ENCODE measurements around the gene CCL18.
"Not testable (repeated sequence)": the region's sequence is repeated elsewhere in the genome, so short reads cannot be mapped to it uniquely, and the experiment has no call there.

CCL18 gene, protein sequence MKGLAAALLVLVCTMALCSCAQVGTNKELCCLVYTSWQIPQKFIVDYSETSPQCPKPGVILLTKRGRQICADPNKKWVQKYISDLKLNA

DNA sequence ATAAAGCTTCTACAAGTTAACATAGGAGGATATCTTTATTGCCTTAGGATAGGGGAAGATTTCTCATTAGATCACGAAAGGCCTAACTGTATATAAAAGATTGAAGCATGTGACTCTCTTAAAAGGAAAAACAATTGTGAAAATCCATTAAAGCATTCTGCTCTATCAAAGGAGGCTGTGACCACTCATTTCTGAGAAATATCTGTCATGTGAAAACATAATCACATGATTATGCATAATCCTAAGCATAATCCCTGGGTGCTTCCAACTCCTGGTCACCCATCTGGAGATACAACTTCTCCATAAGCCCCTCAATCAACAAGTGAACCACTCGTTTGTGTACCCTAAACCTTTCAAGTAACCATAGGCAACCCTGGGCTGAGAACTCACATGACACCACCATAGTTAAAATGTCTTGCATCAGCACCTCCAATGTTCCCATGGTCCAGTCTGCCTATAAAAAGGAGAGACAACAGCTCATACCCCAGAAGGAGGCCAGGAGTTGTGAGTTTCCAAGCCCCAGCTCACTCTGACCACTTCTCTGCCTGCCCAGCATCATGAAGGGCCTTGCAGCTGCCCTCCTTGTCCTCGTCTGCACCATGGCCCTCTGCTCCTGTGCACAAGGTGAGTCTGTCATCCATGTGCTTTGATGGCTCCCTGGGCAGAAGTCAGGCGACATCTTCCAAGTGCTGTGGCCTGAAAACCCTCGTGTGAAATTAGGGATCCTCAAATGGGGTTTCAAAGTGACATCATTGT lies at the start of gene CCL18:
Gene CCL18 (plus strand): TSS at position 487 of the 756 bp plus-strand sequence. CDS start 71 bp downstream, at position 558.
- H3K27me3 Mint-ChIP-seq, result peaks cover 27% of the 10 kb centered on the region
- DNase-seq, result no peak
- no peaks in the 10 kb centered on the region for H3K4me1 Mint-ChIP-seq
- H3K9me3 Mint-ChIP-seq, result no peaks in the 10 kb centered on the region
- H3K36me3 Mint-ChIP-seq, result no peaks in the 10 kb centered on the region
- no peak within 1 kb of the TSS for H3K27ac Mint-ChIP-seq
- H3K4me3 Mint-ChIP-seq, result no peak within 1 kb of the TSS
- CTCF ChIA-PET, result interaction anchor here (1.5 kb wide), 1 partner anchor 9 kb away, joined by 5 read pairs; no protein-coding TSS in a partner anchor

DNA sequence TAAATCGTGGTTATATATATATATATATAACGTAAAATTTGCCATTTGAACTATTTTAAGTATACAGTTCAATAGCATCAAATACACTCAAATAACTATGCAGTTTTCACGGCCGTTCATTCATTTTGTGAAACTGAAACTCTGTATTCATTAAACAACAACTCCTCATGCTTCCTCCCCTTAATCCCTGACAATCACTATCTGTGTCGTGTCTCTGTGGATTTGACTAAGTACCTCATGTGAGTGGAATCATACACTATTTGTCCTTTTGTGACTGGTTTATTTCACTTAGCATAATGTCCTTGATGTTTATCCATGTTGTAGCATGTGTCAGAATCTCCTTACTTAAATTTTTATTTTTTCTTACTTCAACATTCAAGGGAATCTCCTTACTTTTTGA lies 49.1 kb upstream of the CCL18 start:
- Mint-ChIP-seq H3K36me3 (no peaks in the 10 kb centered on the region), H3K27ac (no peak overlapping the region), H3K9me3 (no peaks in the 10 kb centered on the region), H3K4me1 (no peaks in the 10 kb centered on the region), H3K4me3 (no peak overlapping the region), H3K27me3 (peaks cover 51% of the 10 kb centered on the region)
- no peak for DNase-seq
- CTCF ChIA-PET, result interaction anchor here (1.0 kb wide), 1 partner anchor 46 kb away, joined by 3 read pairs; no protein-coding TSS in a partner anchor

DNA sequence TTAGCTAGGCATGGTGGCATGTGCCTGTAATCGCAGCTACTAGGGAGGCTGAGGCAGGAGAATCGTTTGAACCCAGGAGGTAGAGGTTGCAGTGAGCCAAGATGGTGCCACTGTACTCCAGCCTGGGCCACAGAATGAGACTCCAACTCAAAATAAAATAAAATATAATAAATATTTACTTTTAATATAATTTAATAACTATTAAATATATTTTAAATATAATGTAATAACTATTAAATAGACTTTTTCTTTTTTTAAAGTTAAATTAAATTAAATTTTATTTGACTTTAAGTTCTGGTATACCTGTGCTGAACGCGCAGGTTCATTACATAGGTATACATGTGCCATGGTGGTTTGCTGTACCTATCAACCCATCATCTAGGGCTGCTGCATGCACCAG lies 48.2 kb upstream of the CCL18 start:
- H3K36me3 Mint-ChIP-seq, H3K4me1 Mint-ChIP-seq, H3K9me3 Mint-ChIP-seq, CTCF ChIA-PET, H3K27ac Mint-ChIP-seq, DNase-seq, H3K4me3 Mint-ChIP-seq: not testable (repeated sequence)
- peaks cover 48% of the 10 kb centered on the region for H3K27me3 Mint-ChIP-seq

DNA sequence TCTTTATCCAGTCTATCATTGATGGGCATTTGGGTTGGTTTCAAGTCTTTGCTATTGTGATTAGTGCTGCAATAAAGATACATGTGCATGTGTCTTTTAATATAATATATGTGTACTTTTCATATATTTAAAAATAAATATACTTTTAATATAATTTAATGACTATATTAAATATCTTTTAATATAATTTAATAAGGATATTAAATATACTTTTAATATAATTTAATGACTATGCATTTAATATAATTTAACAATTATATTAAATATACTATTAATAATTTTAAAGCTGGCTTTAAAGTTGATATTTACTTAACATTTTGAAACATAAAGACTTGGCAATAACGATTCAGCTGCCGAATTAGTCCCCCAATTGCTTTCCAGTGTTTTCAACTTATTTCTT lies 47.5 kb upstream of the CCL18 start:
- no peaks in the 10 kb centered on the region for H3K36me3 Mint-ChIP-seq

DNA sequence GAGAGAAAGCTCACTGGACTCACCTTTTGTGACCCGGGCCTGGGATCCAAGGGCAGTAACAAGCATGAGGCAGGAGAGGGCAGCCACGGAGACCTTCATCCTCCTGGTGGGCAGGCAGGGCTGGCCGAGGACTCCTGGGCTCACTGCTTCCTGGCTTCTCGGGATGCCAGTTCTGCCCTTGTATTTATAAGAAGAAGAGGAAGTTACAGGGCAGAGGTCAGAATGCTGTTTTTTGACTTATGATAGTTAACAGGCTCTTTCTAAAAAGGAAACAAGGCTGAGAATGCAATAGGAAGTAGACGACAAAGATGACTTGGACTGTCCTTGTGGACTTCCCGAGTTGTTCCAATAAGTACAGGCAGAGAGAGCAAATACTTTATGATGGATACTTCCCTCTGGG lies 46.3 kb upstream of the CCL18 start, which contains the start of gene CCL23:
Gene CCL23 (minus strand): TSS at position 174 of the 400 bp plus-strand sequence. CDS start 75 bp downstream, at position 99.
- H3K9me3 Mint-ChIP-seq, result no peaks in the 10 kb centered on the region
- no peaks in the 10 kb centered on the region for H3K4me1 Mint-ChIP-seq
- H3K27ac Mint-ChIP-seq, result no peak within 1 kb of the TSS
- no peak within 1 kb of the TSS for H3K4me3 Mint-ChIP-seq
- H3K36me3 Mint-ChIP-seq, result no peaks in the 10 kb centered on the region
- no peak for DNase-seq
- H3K27me3 Mint-ChIP-seq, result peaks cover 48% of the 10 kb centered on the region
- CTCF ChIA-PET, result interaction anchor here (1.1 kb wide), 1 partner anchor 131 kb away, joined by 3 read pairs; no protein-coding TSS in a partner anchor

More for the DNA sequence above, 47.5 kb upstream of the CCL18 start:
- peaks cover 48% of the 10 kb centered on the region for H3K27me3 Mint-ChIP-seq
- no peaks in the 10 kb centered on the region for H3K9me3 Mint-ChIP-seq
- DNase-seq, result no peak
- CTCF ChIA-PET, result no interaction called here
- H3K4me3 Mint-ChIP-seq, result no peak overlapping the region
- H3K27ac Mint-ChIP-seq, result no peak overlapping the region
- H3K4me1 Mint-ChIP-seq, result no peaks in the 10 kb centered on the region

DNA sequence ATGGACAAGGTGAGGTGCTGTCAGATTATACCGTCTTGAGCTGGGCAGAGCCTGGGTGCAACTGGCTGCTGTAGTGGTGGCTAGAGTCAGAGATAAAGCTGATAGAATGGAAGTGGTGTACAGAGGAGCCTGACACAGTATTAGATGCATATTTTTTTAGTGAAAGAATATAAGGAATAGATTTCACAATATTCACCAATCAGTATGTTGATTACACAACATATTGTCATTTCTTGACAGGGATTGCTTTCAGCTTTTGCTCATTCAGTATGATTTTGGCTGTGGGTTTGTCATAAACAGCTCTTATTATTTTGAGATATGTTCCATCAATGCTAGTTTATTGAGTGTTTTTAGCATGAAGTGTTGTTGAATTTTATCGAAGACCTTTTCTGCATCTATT lies 44.6 kb upstream of the CCL18 start:
- no peak overlapping the region for H3K27ac Mint-ChIP-seq
- CTCF ChIA-PET, result no interaction called here
- H3K9me3 Mint-ChIP-seq, result no peaks in the 10 kb centered on the region
- no peak overlapping the region for H3K4me3 Mint-ChIP-seq
- no peak for DNase-seq
- H3K4me1 Mint-ChIP-seq, result no peaks in the 10 kb centered on the region
- no peaks in the 10 kb centered on the region for H3K36me3 Mint-ChIP-seq
- H3K27me3 Mint-ChIP-seq, result peaks cover 43% of the 10 kb centered on the region

DNA sequence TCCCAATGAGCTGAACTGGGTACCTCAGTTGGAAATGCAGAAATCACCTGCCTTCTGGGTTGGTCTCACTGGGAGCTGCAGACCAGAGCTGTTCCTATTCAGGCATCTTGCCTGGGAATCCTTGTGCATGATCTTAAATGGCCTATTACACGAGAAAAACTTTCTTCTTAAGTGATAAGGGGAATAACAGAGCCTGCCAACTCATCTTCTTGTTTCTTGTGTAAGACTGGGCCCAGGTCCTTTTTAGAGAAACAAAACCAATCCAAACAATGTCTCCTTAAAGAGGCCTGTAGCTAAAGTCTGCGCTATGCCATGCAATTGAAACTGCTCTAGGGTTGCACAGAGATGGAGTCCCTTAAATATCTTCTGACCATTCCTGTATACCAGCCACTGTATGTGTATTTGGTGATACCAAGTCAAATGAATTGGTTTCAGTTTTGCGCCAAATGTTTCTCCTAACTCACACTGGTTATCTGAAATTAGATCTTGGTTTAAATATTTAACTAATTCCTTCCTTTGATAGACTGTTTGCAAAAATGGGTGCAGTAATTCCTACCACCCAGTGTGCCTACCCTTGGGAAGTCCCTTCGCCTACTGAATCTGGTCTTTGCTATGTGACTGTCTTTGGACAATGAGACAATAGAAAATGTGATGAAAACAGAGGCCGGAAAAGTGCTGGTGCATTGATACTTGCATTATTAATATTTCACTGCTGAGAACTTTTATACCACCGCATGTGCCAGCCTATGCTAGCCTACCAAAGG lies 39.8 kb upstream of the CCL18 start:
- Mint-ChIP-seq H3K4me3 (no peak overlapping the region), H3K9me3 (no peaks in the 10 kb centered on the region), H3K36me3 (no peaks in the 10 kb centered on the region), H3K27ac (no peak overlapping the region), H3K27me3 (peaks cover 49% of the 10 kb centered on the region), H3K4me1 (no peaks in the 10 kb centered on the region)
- CTCF ChIA-PET, result interaction anchor here (1.1 to 2.2 kb wide), 2 partner anchors 48 to 125 kb away, joined by 3 to 7 read pairs; no protein-coding TSS in a partner anchor
- no peak for DNase-seq

DNA sequence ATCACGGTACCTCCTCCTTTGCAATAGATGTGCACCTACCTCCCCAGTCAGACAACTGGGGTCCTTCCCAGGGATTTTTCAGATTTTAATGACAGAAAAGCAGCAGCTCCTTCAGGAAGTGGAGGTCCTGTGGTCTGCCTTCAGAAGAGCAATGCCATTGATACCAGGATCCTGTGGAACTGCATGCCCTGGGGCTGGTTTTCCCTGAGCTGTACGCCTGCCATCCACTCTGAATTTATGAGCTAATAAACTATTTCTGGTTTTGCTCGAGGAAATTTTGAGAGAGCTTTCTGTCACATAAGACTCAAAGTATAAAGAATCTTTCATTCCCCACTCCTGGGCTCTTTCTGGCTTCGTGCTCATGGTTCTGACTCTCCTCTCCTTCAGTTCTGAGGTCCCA lies 36.3 kb upstream of the CCL18 start:
- H3K27me3 Mint-ChIP-seq, result peaks cover 55% of the 10 kb centered on the region
- H3K4me3 Mint-ChIP-seq, result no peak overlapping the region
- no peak for DNase-seq
- no peaks in the 10 kb centered on the region for H3K9me3 Mint-ChIP-seq
- CTCF ChIA-PET, result no interaction called here
- H3K27ac Mint-ChIP-seq, result no peak overlapping the region
- no peaks in the 10 kb centered on the region for H3K36me3 Mint-ChIP-seq
- no peaks in the 10 kb centered on the region for H3K4me1 Mint-ChIP-seq

DNA sequence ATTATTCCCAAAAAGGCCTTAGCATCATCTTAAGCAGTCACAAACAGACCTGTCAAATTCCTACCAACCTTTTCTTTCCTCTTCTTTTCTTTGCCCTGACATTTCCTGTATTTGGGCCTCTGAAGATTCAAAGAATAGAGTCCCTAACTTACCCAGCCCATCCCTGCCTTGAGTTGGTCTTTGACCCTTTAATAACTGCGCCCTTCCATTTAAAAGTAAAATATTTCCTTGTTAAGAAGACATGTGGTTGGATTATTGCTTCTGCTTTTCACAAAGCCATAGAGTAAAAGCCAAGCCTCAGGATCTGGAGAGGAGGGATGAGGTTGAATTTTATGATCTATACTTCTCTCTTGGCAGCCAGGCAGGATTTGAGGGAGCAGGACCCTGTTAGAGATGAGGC lies 33.1 kb upstream of the CCL18 start:
- Mint-ChIP-seq H3K4me3 (no peak overlapping the region), H3K4me1 (no peaks in the 10 kb centered on the region), H3K9me3 (no peaks in the 10 kb centered on the region), H3K36me3 (no peaks in the 10 kb centered on the region), H3K27me3 (peaks cover 55% of the 10 kb centered on the region), H3K27ac (no peak overlapping the region)
- DNase-seq, result no peak
- CTCF ChIA-PET, result no interaction called here

DNA sequence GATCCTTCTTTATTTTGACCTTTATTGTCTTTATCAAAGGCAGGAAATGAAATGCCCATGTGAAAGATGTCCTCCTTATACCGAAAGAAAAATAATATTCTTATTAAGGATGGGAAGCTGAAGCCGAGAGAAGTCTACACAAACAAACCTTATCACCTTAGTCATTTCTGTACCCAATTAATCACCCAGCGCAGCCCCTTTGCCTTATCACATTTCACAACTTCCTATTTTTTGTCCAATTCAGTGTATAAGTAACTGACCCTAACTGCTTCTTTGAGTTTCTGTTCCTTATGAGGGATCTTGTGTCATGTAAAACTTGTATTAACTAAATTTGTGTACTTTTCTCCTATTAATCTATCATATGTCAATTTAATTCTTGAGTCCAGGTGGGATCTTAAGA lies 29.9 kb upstream of the CCL18 start:
- CTCF ChIA-PET, result no interaction called here
- Mint-ChIP-seq H3K27ac (no peak overlapping the region), H3K9me3 (no peaks in the 10 kb centered on the region), H3K4me1 (no peaks in the 10 kb centered on the region), H3K27me3 (peaks cover 43% of the 10 kb centered on the region), H3K36me3 (no peaks in the 10 kb centered on the region), H3K4me3 (no peak overlapping the region)
- DNase-seq, result no peak

DNA sequence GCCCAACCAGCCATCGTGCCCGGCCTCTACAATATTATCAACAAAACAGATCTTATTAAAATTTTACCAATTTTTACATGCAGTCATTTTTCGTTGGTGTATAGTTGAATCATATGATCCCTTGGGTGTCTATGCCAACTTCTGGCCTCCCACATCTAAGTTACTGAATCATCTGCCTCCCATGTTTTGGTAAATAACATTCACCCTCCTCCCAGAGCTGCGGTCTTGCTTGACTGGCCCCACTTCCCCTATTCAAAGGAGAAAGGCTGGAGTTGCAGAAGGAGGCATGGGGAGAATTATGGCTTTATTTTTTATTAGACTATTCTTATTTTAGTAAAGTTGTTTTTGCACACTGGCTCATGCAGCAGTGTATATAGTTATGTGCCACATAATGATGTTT lies 27.8 kb upstream of the CCL18 start:
- H3K27ac Mint-ChIP-seq, result no peak overlapping the region
- peaks cover 33% of the 10 kb centered on the region for H3K27me3 Mint-ChIP-seq

DNA sequence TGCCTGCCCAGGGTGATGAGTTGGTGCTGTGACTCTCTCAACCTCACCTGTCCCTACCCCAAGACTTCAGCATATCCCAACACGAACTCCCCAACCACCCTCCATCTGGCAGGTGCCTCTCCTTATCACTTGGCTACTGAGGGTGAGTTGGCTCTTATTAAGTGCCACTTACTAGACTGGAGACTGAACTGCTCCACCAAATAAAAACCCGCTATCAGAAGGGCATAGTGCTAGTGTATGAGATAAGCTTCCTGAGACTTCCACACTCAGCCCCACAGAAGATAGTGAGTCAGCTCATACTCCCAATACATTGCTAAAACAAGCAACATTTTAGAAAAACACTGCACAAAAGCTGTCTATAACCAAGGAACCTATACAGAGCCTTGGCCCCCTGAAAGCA lies 16.0 kb upstream of the CCL18 start:
- CTCF ChIA-PET, result no interaction called here

More for the DNA sequence above, 27.8 kb upstream of the CCL18 start:
- CTCF ChIA-PET, result no interaction called here
- Mint-ChIP-seq H3K4me1 (no peaks in the 10 kb centered on the region), H3K36me3 (no peaks in the 10 kb centered on the region), H3K4me3 (no peak overlapping the region), H3K9me3 (no peaks in the 10 kb centered on the region)
- no peak for DNase-seq

DNA sequence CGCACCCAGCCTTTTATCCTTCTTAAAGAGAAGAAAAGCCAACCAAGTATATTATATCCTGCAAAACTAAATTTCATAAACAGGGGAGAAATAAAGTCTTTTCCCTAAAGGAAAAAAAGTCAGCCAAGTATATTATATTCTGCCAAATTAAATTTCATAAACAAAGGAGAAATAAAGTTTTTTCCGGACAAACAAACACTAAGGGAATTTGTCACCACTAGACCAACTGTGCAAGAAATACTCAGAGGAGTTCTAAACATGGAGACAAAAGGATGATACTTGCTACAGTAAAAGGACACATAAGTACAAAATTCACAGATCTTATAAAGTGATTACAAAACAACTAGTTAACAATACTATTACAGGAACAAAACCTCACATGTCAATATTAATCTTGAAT lies 14.4 kb upstream of the CCL18 start:
- no peaks in the 10 kb centered on the region for H3K36me3 Mint-ChIP-seq
- no peaks in the 10 kb centered on the region for H3K4me1 Mint-ChIP-seq
- peaks cover 9% of the 10 kb centered on the region for H3K9me3 Mint-ChIP-seq
- DNase-seq, result no peak
- CTCF ChIA-PET, result no interaction called here
- no peak overlapping the region for H3K27ac Mint-ChIP-seq
- H3K27me3 Mint-ChIP-seq, result peaks cover 15% of the 10 kb centered on the region
- H3K4me3 Mint-ChIP-seq, result no peak overlapping the region

More for the DNA sequence above, 16.0 kb upstream of the CCL18 start:
- no peak overlapping the region for H3K4me3 Mint-ChIP-seq
- no peaks in the 10 kb centered on the region for H3K36me3 Mint-ChIP-seq
- H3K4me1 Mint-ChIP-seq, result no peaks in the 10 kb centered on the region
- no peak overlapping the region for H3K27ac Mint-ChIP-seq
- H3K9me3 Mint-ChIP-seq, result peaks cover 9% of the 10 kb centered on the region
- DNase-seq, result no peak
- peaks cover 18% of the 10 kb centered on the region for H3K27me3 Mint-ChIP-seq

DNA sequence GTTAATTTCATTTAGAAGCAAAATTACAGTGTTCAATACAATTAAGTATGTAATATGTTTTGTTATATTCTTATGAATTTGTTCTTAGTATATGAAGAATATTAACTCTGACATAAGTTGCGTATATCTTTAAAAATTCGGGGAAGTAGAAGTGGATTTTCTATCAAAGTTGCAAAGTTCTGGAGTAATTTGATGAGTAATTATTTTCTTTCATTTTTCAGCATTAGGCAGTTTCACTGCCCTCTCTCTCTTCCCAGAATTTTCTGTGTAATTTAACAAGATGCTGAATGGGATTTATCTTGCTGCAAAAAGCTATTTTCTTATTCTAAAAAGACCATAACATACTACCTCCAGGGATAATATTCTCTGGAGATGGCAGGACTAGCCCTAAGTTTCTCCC lies 8.9 kb upstream of the CCL18 start:
- H3K36me3 Mint-ChIP-seq, result no peaks in the 10 kb centered on the region
- H3K4me3 Mint-ChIP-seq, result no peak overlapping the region
- H3K27ac Mint-ChIP-seq, result no peak overlapping the region
- no peaks in the 10 kb centered on the region for H3K4me1 Mint-ChIP-seq
- no peaks in the 10 kb centered on the region for H3K9me3 Mint-ChIP-seq
- DNase-seq, result no peak
- peaks cover 21% of the 10 kb centered on the region for H3K27me3 Mint-ChIP-seq
- CTCF ChIA-PET, result no interaction called here
